IMR-90 (cell line): ENCODE results near the gene KIAA0232. TPM values are rescaled to one million over a fixed set of nuclear protein-coding genes. Genes with fewer than 3 reads are reported as not detected.

Source experiments
- ATAC-seq: fragments of 200-7000 bp; cut with Tn5 transposase; 2 replicates; pipeline ENCODE4 v1.9.1; 2020; ENCODE audit warnings: low read depth, mild to moderate bottlenecking, moderate library complexity
- BruUV-seq: library from RNA; stranded (reverse); fragments of 400-500 nt; replicated peaks from 2 replicates; lab custom pipeline; 2021; lab: Mats Ljungman, UMichigan
- CTCF ChIA-PET: fragments of 300-600 bp; formaldehyde crosslinking; extraction: SDS; loops from one replicate; lab custom pipeline; 2021; ENCODE audit warnings: antibody characterized with exemption; lab: Yijun Ruan, JAX
- POLR2A ChIA-PET: fragments of 300-600 bp; sonication (Branson Sonifier 250); formaldehyde crosslinking; loops from one replicate; lab custom pipeline; 2022; ENCODE audit warnings: antibody characterized with exemption; ENCODE audit not compliant: unreplicated experiment; lab: Charles Lee
- DNase-seq: peaks from one replicate; pipeline ENCODE4 v3.0.0; 2013
- H2AFZ ChIP-seq: replicated peaks from 2 replicates; pipeline ENCODE3; 2013; ENCODE audit warnings: low read length, mild to moderate bottlenecking; ENCODE audit not compliant: poor library complexity
- H2AK5ac ChIP-seq: 2 replicates; pipeline ENCODE4 v1.6.1; 2013; ENCODE audit warnings: low read depth, low read length, inconsistent platforms
- H2AK9ac ChIP-seq: replicated peaks from 2 replicates; pipeline ENCODE3; 2013; ENCODE audit warnings: mild to moderate bottlenecking, low read depth, low read length, moderate library complexity; ENCODE audit not compliant: poor library complexity
- H2BK120ac ChIP-seq: 2 replicates; pipeline ENCODE4 v1.6.1; 2013; ENCODE audit warnings: low read depth, low read length, inconsistent platforms
- H2BK15ac ChIP-seq: 3 replicates; pipeline ENCODE4 v1.6.1; 2013; ENCODE audit warnings: low read depth, low read length, inconsistent platforms
- H2BK20ac ChIP-seq: 2 replicates; pipeline ENCODE4 v1.6.1; 2013; ENCODE audit warnings: low read depth, mild to moderate bottlenecking, inconsistent platforms, low read length, moderate library complexity
- H2BK5ac ChIP-seq: 2 replicates; pipeline ENCODE4 v1.6.1; 2013; ENCODE audit warnings: mild to moderate bottlenecking, low read depth, low read length, inconsistent platforms; ENCODE audit not compliant: poor library complexity, severe bottlenecking
- H3K14ac ChIP-seq: replicated peaks from 2 replicates; pipeline ENCODE4 v1.6.1; 2013; ENCODE audit warnings: low read depth, low read length, inconsistent platforms
- H3K18ac ChIP-seq: 2 replicates; pipeline ENCODE4 v1.6.1; 2013; ENCODE audit warnings: low read depth, low read length, control low read depth
- H3K23ac ChIP-seq: 2 replicates; pipeline ENCODE4 v1.6.1; 2013; ENCODE audit warnings: low read depth, low read length, inconsistent platforms
- H3K27ac ChIP-seq: 2 replicates; pipeline ENCODE4 v1.5.1; 2013; ENCODE audit warnings: mild to moderate bottlenecking, control low read depth, low read length; ENCODE audit not compliant: insufficient read depth
- H3K27me3 ChIP-seq: 2 replicates; pipeline ENCODE4 v1.6.1; 2013; ENCODE audit warnings: low read length; ENCODE audit not compliant: control insufficient read depth, insufficient read depth
- H3K36me3 ChIP-seq: 2 replicates; pipeline ENCODE4 v1.6.1; 2013; ENCODE audit warnings: low read length, mixed read lengths; ENCODE audit not compliant: control insufficient read depth, insufficient read depth
- H3K4ac ChIP-seq: 2 replicates; pipeline ENCODE4 v1.6.1; 2013; ENCODE audit warnings: low read depth, low read length, inconsistent platforms
- H3K4me1 ChIP-seq: 2 replicates; pipeline ENCODE4 v1.6.1; 2013; ENCODE audit warnings: low read length, mixed read lengths; ENCODE audit not compliant: control insufficient read depth, insufficient read depth
- H3K4me2 ChIP-seq: 2 replicates; pipeline ENCODE4 v1.6.1; 2013; ENCODE audit warnings: low read depth, mild to moderate bottlenecking, control low read depth, low read length, moderate library complexity
- H3K4me3 ChIP-seq: 2 replicates; pipeline ENCODE4 v1.5.1; 2013; ENCODE audit warnings: low read depth, mild to moderate bottlenecking, control low read depth, low read length, moderate library complexity; ENCODE audit not compliant: insufficient read depth
- H3K56ac ChIP-seq: 2 replicates; pipeline ENCODE4 v1.6.1; 2013; ENCODE audit warnings: low read length, inconsistent platforms; ENCODE audit not compliant: insufficient read depth; ENCODE audit errors: extremely low read depth
- H3K79me1 ChIP-seq, 2 experiments: 2 replicates each; pipeline ENCODE4 v1.6.1; 2013; ENCODE audit warnings: low read length in 2 of 2, inconsistent platforms in 1 of 2, low read depth in 1 of 2
- H3K9ac ChIP-seq: 2 replicates; pipeline ENCODE4 v1.6.1; 2013; ENCODE audit warnings: low read depth, low read length, control low read depth
- H3K9me1 ChIP-seq: 2 replicates; pipeline ENCODE4 v1.6.1; 2013; ENCODE audit warnings: low read length, inconsistent platforms; ENCODE audit not compliant: insufficient read depth
- H3K9me3 ChIP-seq: 2 replicates; pipeline ENCODE4 v1.6.1; 2013; ENCODE audit warnings: low read length; ENCODE audit not compliant: control insufficient read depth, insufficient read depth
- H4K20me1 ChIP-seq: 2 replicates; pipeline ENCODE4 v1.6.1; 2013; ENCODE audit warnings: low read length, inconsistent platforms; ENCODE audit not compliant: insufficient read depth
- H4K5ac ChIP-seq: 2 replicates; pipeline ENCODE4 v1.6.1; 2013; ENCODE audit warnings: mild to moderate bottlenecking, low read depth, low read length, control low read depth
- H4K8ac ChIP-seq, 2 experiments: 2 replicates each; pipeline ENCODE4 v1.6.1; 2013; ENCODE audit warnings: low read depth in 2 of 2, low read length in 2 of 2, control low read depth in 1 of 2, inconsistent platforms in 1 of 2
- H4K91ac ChIP-seq: 2 replicates; pipeline ENCODE4 v1.6.1; 2013; ENCODE audit warnings: low read depth, low read length, inconsistent platforms; ENCODE audit not compliant: insufficient read depth
- CEBPB ChIP-seq: IDR thresholded peaks from 2 replicates; pipeline ENCODE4 v1.6.1; 2012; ENCODE audit warnings: low read depth, low read length, improper control_type of control experiment
- FOS ChIP-seq: fragments of 150-350 bp; IDR thresholded peaks from 2 replicates; pipeline ENCODE4 v1.6.1; 2016; ENCODE audit warnings: low read depth, low read length
- NFE2L2 ChIP-seq: fragments of 150-350 bp; IDR thresholded peaks from 2 replicates; pipeline ENCODE4 v1.6.1; 2016; ENCODE audit warnings: low read depth, mild to moderate bottlenecking, low read length
- POLR2A ChIP-seq: IDR thresholded peaks from 2 replicates; pipeline ENCODE4 v1.6.1; 2012; ENCODE audit warnings: mild to moderate bottlenecking, low read depth, low read length
- RCOR1 ChIP-seq: IDR thresholded peaks from 2 replicates; pipeline ENCODE4 v1.6.1; 2012; ENCODE audit warnings: mild to moderate bottlenecking, low read length, improper control_type of control experiment; ENCODE audit not compliant: insufficient replicate concordance
- WGBS, 2 experiments: methylation state at CpG; one replicate each; pipeline versions ENCODE4 v1.1.5 to v1.1.7; 2013; ENCODE audit warnings: missing lambda C conversion rate in 2 of 2; ENCODE audit not compliant: insufficient read length in 1 of 2; ENCODE audit errors: extremely low coverage in 2 of 2; 5-methylcytosine and 5-hydroxymethylcytosine counted together
- dilution Hi-C: fragments of 300-500 bp; cut with HindIII; formaldehyde crosslinking; loops from one replicate; pipeline ENCODE4 v1.14.3; 2018; ENCODE audit warnings: low sequenced_read_pairs; ENCODE audit not compliant: unreplicated experiment
- in situ Hi-C: fragments of 300-500 bp; cut with MboI; formaldehyde crosslinking; loops from 3 replicates; pipeline ENCODE4 v1.14.3; 2019; ENCODE audit warnings: low sequenced_read_pairs, inconsistent platforms, mixed read lengths
- intact Hi-C: fragments of 100-400 bp; cut with micrococcal nuclease; formaldehyde crosslinking; loops from 2 replicates; pipeline ENCODE4 v1.10.0; 2022
- polyA plus RNA-seq, 3 experiments: library from polyadenylated mRNA; depleted of rRNA; stranded (reverse); fragments of >200 nt; gene quantifications; 2 replicates each; pipeline ENCODE4 v1.2.3, GENCODE V29; 2012; ENCODE audit warnings: low replicate concordance in 1 of 3
- total RNA-seq: library from RNA; depleted of rRNA; stranded (reverse); fragments of >200 nt; gene quantifications from 2 replicates; pipeline ENCODE4 v1.2.3, GENCODE V29; 2012
- TF ChIP-seq, protein P1 (sequence below): fragments of 150-350 bp; IDR thresholded peaks from 2 replicates; pipeline ENCODE4 v1.6.1; 2016; ENCODE audit warnings: low read depth, mild to moderate bottlenecking, low read length, moderate library complexity, borderline replicate concordance

KIAA0232 gene
- total and polyA plus RNA-seq, 2 of the 4 experiments (the other 2 are of a cell fraction) = 6.8 to 19.5 TPM

DNA sequence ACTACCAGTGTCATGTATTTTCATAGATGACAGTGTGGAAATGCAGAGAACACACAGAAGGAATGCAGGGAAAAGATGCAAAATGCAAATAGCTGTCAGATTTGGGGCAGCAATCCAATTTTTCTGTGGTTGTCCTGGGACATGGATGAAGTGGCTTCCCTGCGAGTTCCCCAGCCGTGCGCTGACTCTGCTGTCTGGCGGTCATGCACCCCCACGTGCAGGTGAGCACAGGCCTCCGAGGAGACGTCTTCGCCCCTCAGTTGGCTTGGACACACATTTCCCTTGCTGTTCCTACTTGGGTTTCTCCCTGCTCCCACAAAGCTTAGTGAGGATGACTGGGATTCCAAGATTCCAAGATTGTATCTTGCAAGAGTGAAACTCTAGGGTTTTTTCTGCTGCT lies 42.2 kb upstream of the KIAA0232 start:
- H3K4me3 ChIP-seq = no peak overlapping the region
- CTCF ChIA-PET = interaction anchor here (0.9 kb wide), 1 partner anchor 43 kb away, joined by 3 read pairs; no protein-coding TSS in a partner anchor
- dilution Hi-C loops = no loop called here
- no peak overlapping the region for H2AFZ ChIP-seq
- H3K9me1 ChIP-seq = no peaks in the 10 kb centered on the region
- no peak overlapping the region for H3K9ac ChIP-seq
- TF ChIP-seq FOS (no peak), POLR2A (no peak), CEBPB (no peak), NFE2L2 (no peak), RCOR1 (no peak)
- TF ChIP-seq, protein P1, sequence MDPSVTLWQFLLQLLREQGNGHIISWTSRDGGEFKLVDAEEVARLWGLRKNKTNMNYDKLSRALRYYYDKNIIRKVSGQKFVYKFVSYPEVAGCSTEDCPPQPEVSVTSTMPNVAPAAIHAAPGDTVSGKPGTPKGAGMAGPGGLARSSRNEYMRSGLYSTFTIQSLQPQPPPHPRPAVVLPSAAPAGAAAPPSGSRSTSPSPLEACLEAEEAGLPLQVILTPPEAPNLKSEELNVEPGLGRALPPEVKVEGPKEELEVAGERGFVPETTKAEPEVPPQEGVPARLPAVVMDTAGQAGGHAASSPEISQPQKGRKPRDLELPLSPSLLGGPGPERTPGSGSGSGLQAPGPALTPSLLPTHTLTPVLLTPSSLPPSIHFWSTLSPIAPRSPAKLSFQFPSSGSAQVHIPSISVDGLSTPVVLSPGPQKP = no peak
- no peak overlapping the region for H3K27ac ChIP-seq
- H2AK5ac ChIP-seq = no peak overlapping the region
- peaks cover 5% of the 10 kb centered on the region for H3K27me3 ChIP-seq
- no peak overlapping the region for H3K14ac ChIP-seq
- no peak overlapping the region for H2AK9ac ChIP-seq
- H3K56ac ChIP-seq = no peak overlapping the region
- H4K91ac ChIP-seq = no peak overlapping the region
- H3K23ac ChIP-seq = no peak overlapping the region
- intact Hi-C loops = no loop called here
- no peak overlapping the region for H3K4me2 ChIP-seq
- no peak for ATAC-seq
- no peaks in the 10 kb centered on the region for H3K79me1 ChIP-seq
- no peak overlapping the region for H3K18ac ChIP-seq
- no peak overlapping the region for H2BK5ac ChIP-seq
- H2BK120ac ChIP-seq = no peak overlapping the region
- H2BK15ac ChIP-seq = no peak overlapping the region
- H3K4ac ChIP-seq = no peak overlapping the region
- in situ Hi-C loops = no loop called here
- H4K8ac ChIP-seq = no peak overlapping the region
- H4K20me1 ChIP-seq = no peaks in the 10 kb centered on the region
- no peak overlapping the region for H2BK20ac ChIP-seq
- peaks cover 3% of the 10 kb centered on the region; the same call in 1 of the 2 replicates for H3K9me3 ChIP-seq
- DNase-seq = no peak
- H3K36me3 ChIP-seq = no peaks in the 10 kb centered on the region
- no CpG with 5 or more reads among the region's 8 CpGs for WGBS, 2 experiments
- H4K5ac ChIP-seq = no peak overlapping the region
- no peaks in the 10 kb centered on the region for H3K4me1 ChIP-seq
- no TSS peak for BruUV-seq
- POLR2A ChIA-PET = no interaction called here
